Neural crest cell (in vitro differentiated cells): ENCODE results near the gene SP6. TPM values are rescaled to one million over a fixed set of nuclear protein-coding genes. Genes with fewer than 3 reads are reported as not detected.

Experiments
- DNase-seq: peaks from one replicate; pipeline ENCODE4 v3.0.0; 2021; ENCODE audit warnings: low read depth, mixed read lengths, low spot score
- H3K27ac Mint-ChIP-seq: one replicate; pipeline ENCODE4 v1.8.0; 2021; ENCODE audit warnings: mild to moderate bottlenecking, mixed read lengths; ENCODE audit not compliant: unreplicated experiment
- H3K27me3 Mint-ChIP-seq: 2 replicates; pipeline ENCODE4 v1.8.0; 2021; ENCODE audit warnings: low read depth, mild to moderate bottlenecking, mixed read lengths
- H3K36me3 Mint-ChIP-seq: 2 replicates; pipeline ENCODE4 v1.8.0; 2021; ENCODE audit warnings: low read depth, mild to moderate bottlenecking, mixed read lengths
- H3K4me1 Mint-ChIP-seq: 2 replicates; pipeline ENCODE4 v1.8.0; 2021; ENCODE audit warnings: mixed read lengths
- H3K4me3 Mint-ChIP-seq: one replicate; pipeline ENCODE4 v1.8.0; 2021; ENCODE audit warnings: mild to moderate bottlenecking, mixed read lengths
- H3K9me3 Mint-ChIP-seq: 2 replicates; pipeline ENCODE4 v1.8.0; 2021; ENCODE audit warnings: mixed read lengths
- total RNA-seq: library from RNA; stranded (reverse); gene quantifications from 2 replicates; pipeline ENCODE4 v1.2.1, GENCODE V29; 2021
- TF ChIP-seq, protein P1 (sequence below): fragments of 200-600 bp; sonication (generic); conservative IDR thresholded peaks from 2 replicates; pipeline ENCODE4 v1.5.0; 2021; ENCODE audit warnings: antibody characterized with exemption, mild to moderate bottlenecking

Gene SP6
- total RNA-seq, 1 donor from 2014 or later: 0.16 TPM

DNA sequence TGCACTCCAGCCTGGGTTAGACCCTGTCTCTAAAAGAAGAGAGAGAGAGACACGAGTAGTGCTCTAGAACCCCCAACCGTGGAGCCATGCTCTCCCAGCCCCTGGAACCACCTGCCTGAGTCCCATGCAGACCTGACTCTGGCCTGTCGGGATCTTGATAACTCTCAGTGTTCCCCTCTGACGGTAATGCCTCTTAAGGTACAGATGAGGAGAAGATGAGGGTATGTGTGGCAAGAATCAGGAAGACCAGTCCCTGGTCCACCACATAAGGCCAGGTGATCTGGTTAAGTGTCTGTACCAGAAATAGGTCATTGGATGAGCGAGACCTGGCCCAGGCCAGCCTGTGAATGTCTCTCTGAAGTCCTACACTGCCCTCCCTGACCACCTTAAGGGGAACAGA lies 47.8 kb downstream of the SP6 start:
- no peaks in the 10 kb centered on the region for H3K9me3 Mint-ChIP-seq
- no peak for DNase-seq
- TF ChIP-seq, protein P1, sequence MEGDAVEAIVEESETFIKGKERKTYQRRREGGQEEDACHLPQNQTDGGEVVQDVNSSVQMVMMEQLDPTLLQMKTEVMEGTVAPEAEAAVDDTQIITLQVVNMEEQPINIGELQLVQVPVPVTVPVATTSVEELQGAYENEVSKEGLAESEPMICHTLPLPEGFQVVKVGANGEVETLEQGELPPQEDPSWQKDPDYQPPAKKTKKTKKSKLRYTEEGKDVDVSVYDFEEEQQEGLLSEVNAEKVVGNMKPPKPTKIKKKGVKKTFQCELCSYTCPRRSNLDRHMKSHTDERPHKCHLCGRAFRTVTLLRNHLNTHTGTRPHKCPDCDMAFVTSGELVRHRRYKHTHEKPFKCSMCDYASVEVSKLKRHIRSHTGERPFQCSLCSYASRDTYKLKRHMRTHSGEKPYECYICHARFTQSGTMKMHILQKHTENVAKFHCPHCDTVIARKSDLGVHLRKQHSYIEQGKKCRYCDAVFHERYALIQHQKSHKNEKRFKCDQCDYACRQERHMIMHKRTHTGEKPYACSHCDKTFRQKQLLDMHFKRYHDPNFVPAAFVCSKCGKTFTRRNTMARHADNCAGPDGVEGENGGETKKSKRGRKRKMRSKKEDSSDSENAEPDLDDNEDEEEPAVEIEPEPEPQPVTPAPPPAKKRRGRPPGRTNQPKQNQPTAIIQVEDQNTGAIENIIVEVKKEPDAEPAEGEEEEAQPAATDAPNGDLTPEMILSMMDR: no peak
- H3K4me1 Mint-ChIP-seq: no peaks in the 10 kb centered on the region
- peaks cover 48% of the 10 kb centered on the region for H3K27me3 Mint-ChIP-seq
- no peaks in the 10 kb centered on the region for H3K36me3 Mint-ChIP-seq
- no peak overlapping the region for H3K27ac Mint-ChIP-seq
- no peak overlapping the region for H3K4me3 Mint-ChIP-seq

DNA sequence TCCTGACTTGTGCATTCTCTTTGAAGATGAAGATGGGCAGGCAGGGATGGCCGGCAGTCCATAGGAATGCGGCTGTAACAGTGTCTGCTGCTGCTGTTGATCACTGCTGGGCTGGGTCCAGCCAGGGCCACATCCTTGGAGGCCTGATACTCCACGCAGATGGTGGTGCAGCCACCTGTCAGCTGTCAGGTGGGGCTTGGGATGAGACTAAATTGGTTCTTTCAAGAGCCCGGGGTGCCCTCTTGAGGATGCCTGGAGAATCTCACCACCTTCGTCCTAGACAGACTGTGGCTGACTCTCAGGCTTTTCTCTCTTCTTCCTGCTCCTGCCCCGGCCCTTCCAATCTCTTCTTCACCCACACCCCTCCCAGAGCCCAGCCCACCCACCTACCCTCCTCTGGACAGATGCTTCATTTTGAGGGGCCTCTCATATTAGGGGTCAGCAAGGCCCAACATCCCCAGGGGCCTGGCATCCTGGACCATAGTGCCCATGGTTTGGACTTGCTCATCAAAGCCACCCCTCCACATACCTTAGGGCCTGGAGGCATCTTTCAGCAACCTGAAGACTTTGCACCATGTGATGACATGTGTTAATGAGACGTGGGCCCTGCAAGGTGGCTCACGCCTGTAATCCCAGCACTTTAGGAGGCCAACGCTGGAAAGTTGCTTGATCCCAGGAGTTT lies 48.5 kb downstream of the SP6 start:
- peak; percentile 27 for DNase-seq
- TF ChIP-seq, protein P1: peak; percentile 69
- Mint-ChIP-seq H3K9me3 (no peaks in the 10 kb centered on the region), H3K4me3 (no peak overlapping the region), H3K36me3 (no peaks in the 10 kb centered on the region), H3K4me1 (no peaks in the 10 kb centered on the region), H3K27me3 (peaks cover 56% of the 10 kb centered on the region), H3K27ac (no peak overlapping the region)

DNA sequence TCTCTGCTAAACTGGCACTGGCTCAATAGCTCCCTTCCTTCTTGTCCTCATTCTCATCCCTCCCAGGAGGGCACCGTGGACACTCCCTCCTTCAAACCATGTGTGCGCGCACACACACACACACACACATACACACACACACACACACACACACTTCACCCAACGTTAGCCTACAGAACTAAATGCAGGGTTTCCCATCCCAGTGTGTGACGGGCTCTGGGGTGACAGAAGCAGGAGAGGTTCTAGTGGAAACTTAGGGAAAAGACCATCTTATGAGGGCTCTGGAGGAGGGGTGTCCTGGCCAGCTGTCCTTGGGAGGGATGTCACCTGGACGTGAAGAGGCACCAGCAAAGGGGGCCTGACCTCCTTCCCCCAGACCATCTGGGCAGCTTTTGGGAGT lies 49.1 kb downstream of the SP6 start:
- Mint-ChIP-seq H3K4me3 (no peak overlapping the region), H3K9me3 (no peaks in the 10 kb centered on the region), H3K36me3 (no peaks in the 10 kb centered on the region), H3K27me3 (peaks cover 61% of the 10 kb centered on the region), H3K4me1 (no peaks in the 10 kb centered on the region), H3K27ac (no peak overlapping the region)
- no peak for DNase-seq
- TF ChIP-seq, protein P1: no peak

DNA sequence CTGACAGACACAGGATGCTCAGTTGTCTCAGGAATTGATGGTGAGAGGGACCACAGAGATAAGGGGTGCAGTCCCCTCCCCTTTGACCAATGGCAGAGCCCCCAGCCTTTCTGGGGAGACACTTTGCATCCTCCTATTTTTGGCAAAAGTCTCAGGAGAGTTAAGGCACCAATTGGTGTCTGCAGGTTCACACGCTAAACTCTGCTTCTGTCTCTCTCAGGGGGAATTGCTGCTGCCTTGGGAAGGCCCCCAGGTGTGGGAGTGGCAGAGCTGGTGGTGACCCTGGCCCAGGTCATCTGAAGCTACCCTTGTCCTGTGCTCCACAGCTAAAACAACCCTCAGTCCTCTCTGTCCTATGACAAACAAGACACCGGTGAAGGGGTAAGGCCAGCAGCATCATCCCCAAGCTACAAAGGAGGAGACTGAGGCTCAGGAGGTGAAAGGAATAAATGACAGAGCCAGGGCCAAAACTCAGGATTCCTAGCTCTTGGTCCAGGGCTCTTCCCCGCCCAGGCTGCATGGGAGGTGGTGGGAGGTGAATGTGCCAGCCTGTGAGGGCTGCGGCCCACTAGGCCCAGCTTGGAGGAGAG lies 49.7 kb downstream of the SP6 start:
- no peaks in the 10 kb centered on the region for H3K4me1 Mint-ChIP-seq
- no peaks in the 10 kb centered on the region for H3K9me3 Mint-ChIP-seq
- H3K27me3 Mint-ChIP-seq: peaks cover 65% of the 10 kb centered on the region
- no peak for DNase-seq
- no peak overlapping the region for H3K27ac Mint-ChIP-seq
- H3K4me3 Mint-ChIP-seq: no peak overlapping the region
- no peaks in the 10 kb centered on the region for H3K36me3 Mint-ChIP-seq
- TF ChIP-seq, protein P1: no peak

DNA sequence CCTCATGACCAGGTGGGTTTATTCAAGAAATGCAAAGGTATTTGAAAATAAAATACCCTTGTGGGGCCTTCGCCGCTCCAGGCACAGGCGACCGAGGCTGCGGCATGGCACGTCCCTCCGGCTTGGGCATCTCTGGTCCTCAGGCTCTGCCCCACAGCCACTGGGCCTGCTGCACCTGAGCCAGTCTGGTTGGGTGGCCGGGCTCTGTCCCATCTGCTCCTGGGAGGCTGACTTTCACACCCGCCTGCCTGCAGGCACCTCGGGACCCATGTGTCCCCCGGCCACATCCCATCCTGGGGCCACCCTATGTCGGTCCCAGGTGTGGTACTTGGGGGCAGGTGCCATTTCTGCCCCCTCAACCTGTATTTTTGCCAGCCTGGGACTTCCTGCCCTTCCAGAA lies 50.3 kb downstream of the SP6 start:
- H3K36me3 Mint-ChIP-seq: no peaks in the 10 kb centered on the region
- no peak for DNase-seq
- H3K27ac Mint-ChIP-seq: no peak overlapping the region
- H3K4me1 Mint-ChIP-seq: no peaks in the 10 kb centered on the region
- H3K27me3 Mint-ChIP-seq: peaks cover 71% of the 10 kb centered on the region
- TF ChIP-seq, protein P1: no peak
- H3K4me3 Mint-ChIP-seq: no peak overlapping the region
- no peaks in the 10 kb centered on the region for H3K9me3 Mint-ChIP-seq
